Body of pancreas (tissue), 4 donors: Measurements from ENCODE around the gene CADM4.

Source experiments
- CTCF ChIP-seq, 7 experiments: fragments of 450-650 bp in 4 of 7; fragments of 200-600 bp in 3 of 7; sonication (generic) in 3 of 7; IDR thresholded peaks; one replicate each; pipeline ENCODE4 v1.5.1; 2016 to 2019; ENCODE audit warnings: antibody characterized with exemption in 7 of 7
- POLR2A ChIP-seq, 3 donors: fragments of 450-650 bp; IDR thresholded peaks; one replicate each; pipeline ENCODE4 v1.6.1; 2016; ENCODE audit warnings: antibody characterized with exemption in 3 of 3, mild to moderate bottlenecking in 2 of 3

GRCh38 chr19:43594081-43594697, 45.5 kb downstream of the CADM4 start:
- TF ChIP-seq CTCF (IDR thresholded peaks at IDR 0.05) (no peak), POLR2A (IDR thresholded peaks at IDR 0.05) (no peak)
